ENCODE measurements around the gene VSTM2B.

Gene VSTM2B

GRCh38 chr19:29502581-29502850 lies 23.3 kb upstream of the VSTM2B start:
- no peak overlapping the region for H3K4me3 ChIP-seq (ENCODE audit: control insufficient read depth, low read depth, low read length)
- no peak for TF ChIP-seq CTCF (conservative IDR thresholded peaks at IDR 0.05; ENCODE audit: control insufficient read depth, insufficient read depth, low read depth, low read length)
- DNase-seq (ENCODE audit: low read depth), result no peak

- no peak for TF ChIP-seq CTCF (conservative IDR thresholded peaks at IDR 0.05; ENCODE audit: control insufficient read depth, insufficient read depth, low read depth, low read length)
- DNase-seq (ENCODE audit: low read depth), result no peak
- no peak overlapping the region for H3K4me3 ChIP-seq (ENCODE audit: control insufficient read depth, low read depth, low read length)
These were observed 22.5 kb upstream of the VSTM2B start for GRCh38 chr19:29503140-29503758.

DNA sequence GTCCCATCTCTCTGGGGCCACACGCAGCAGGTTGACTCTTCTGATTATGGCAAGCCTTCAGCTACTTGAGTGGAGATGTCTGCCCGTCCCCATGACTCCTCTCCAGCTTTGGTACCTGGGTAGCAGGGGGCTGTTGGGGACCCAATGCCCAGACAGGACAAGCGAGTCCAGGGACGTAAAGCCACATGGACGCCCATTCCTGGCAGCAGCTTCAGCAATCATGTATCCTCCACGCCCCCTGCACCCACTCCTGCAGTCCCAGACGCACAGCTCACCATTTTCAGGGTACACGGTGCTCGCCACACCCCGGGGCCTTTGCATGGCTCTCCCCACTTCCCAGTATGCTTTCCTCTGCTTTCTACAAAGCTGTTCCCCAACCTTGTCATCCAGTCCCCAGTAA lies 22.0 kb upstream of the VSTM2B start:
- DNase-seq (ENCODE audit: low read depth), result no peak
- H3K4me3 ChIP-seq (ENCODE audit: control insufficient read depth, low read depth, low read length), result no peak overlapping the region
- TF ChIP-seq CTCF (conservative IDR thresholded peaks at IDR 0.05; ENCODE audit: control insufficient read depth, insufficient read depth, low read depth, low read length), result no peak

DNA sequence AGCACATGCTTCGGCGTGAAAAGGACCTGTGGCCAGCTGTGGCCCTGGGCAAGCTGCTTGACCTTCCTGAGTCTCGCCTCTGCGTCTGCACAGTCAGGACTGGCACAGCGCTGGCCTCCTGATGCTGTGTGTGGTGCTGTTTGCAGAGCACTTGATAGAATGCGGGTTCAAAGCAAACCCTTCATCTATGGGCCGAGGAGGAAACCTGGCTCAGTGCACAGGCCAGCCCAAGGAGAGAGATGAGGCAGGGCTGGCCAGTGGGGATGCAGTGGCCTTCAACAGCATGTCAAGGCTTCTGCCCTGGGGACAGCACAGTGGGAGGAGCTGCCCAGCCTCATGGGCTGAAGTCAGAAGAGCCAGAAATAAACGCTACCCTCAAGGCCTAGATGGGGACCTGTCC lies 21.3 kb upstream of the VSTM2B start:
- no peak for DNase-seq (ENCODE audit: low read depth)
- no peak for TF ChIP-seq CTCF (conservative IDR thresholded peaks at IDR 0.05; ENCODE audit: control insufficient read depth, insufficient read depth, low read depth, low read length)
- H3K4me3 ChIP-seq (ENCODE audit: control insufficient read depth, low read depth, low read length), result no peak overlapping the region

DNA sequence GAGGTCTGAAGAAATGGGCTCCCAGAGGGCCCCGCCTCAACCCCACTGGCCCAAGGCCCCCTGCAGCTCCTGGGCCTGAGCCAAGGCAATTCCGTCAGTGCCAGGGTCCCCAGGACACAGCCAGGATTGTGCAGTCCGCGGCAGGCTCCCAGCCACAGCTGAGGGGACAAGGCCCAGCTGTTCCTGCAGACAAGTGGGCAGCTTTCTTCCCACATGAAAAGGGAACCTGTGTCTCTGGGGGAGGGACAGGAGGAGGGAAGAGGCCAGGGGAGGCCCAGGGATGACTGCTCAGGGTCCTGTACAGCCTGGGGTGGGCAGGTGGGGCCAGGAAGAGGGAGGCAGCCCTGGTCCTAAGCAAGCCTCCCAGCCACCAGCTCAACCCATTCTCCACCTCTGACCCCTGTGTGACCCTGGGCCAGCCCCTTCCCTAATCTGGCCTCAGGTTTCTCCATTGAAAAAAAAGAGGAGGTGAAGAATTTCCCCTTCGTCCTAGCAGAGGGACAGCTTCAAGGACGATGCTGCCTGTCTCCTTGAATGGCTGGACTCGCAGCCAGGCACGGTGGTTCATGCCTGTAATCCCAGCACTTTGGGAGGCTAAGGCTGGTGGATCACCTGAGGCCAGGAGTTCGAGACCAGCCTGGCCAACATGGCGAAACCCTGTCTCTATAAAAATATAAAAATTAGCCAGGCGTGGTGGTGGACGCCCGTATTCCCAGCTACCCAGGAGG lies 20.5 kb upstream of the VSTM2B start:
- H3K4me3 ChIP-seq (ENCODE audit: control insufficient read depth, low read depth, low read length), result no peak overlapping the region
- no peak for DNase-seq (ENCODE audit: low read depth)
- TF ChIP-seq CTCF (conservative IDR thresholded peaks at IDR 0.05; ENCODE audit: control insufficient read depth, insufficient read depth, low read depth, low read length), result no peak

- no peak for DNase-seq (ENCODE audit: low read depth)
- no peak overlapping the region for H3K4me3 ChIP-seq (ENCODE audit: control insufficient read depth, low read depth, low read length)
- TF ChIP-seq CTCF (conservative IDR thresholded peaks at IDR 0.05; ENCODE audit: control insufficient read depth, insufficient read depth, low read depth, low read length), result no peak
These were observed 19.2 kb upstream of the VSTM2B start for GRCh38 chr19:29506619-29506911.
